GM18517 (cell line): Measurements from ENCODE around the gene VPS16.
A peak's percentile ranks its signal among the peaks of the same experiment; 100 is the strongest.

Experiments used
- ATAC-seq: cut with Tn5 transposase; IDR thresholded peaks from one replicate; pipeline ENCODE4 v1.9.1; 2021; ENCODE audit warnings: mild to moderate bottlenecking, moderate library complexity; ENCODE audit not compliant: unreplicated experiment

VPS16 gene

DNA sequence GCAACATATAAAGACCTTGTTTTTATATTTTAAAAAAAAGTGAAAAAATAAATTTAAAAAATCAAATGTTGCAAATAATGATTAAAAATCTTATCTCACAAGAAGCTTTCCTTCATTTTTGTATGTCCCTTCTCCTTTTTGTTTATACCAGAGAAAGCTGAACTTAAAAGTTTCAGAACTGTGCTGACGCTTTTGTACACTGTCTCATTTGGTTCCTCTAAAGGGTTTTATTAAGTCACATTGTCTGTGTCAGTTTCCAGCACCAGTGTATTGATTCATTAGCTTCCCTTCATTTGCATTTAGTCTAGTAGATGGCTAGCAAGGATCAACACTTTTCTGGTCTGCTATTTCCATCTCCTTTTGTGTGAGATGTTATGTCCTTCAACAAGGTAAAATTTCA is 6.8 kb upstream of the VPS16 start:
- no peak for ATAC-seq

DNA sequence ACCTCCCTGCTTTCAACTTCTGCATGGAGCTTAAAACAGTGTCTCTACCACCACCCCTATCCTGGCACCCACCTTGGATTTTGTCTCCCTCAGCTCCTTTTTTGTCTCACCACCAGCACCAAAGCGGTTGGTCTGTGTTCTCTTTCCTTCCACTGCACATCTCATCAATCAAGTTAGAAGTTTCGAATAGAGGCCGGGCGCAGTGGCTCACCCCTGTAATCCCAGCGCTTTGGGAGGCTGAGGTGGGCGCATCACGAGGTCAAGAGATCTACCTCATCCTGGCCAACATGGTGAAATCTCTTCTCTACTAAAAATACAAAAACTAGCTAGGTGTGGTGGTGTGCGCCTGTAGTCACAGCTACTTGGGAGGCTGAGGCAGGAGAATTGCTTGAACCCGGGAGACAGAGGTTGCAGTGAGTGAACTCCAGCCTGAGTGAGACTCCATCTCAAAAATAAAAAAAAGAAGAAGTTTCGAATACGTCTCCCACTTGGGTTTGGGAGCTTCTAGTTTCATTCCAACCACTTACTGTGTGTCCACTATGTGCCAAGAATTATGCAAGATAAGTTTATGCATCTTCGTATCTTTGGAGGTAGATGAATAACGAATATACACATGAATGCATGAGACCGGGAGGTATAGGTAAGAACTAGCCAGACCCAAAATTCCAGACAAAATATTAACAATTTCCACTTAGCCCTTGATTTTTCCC is 6.0 kb upstream of the VPS16 start:
- no peak for ATAC-seq

DNA sequence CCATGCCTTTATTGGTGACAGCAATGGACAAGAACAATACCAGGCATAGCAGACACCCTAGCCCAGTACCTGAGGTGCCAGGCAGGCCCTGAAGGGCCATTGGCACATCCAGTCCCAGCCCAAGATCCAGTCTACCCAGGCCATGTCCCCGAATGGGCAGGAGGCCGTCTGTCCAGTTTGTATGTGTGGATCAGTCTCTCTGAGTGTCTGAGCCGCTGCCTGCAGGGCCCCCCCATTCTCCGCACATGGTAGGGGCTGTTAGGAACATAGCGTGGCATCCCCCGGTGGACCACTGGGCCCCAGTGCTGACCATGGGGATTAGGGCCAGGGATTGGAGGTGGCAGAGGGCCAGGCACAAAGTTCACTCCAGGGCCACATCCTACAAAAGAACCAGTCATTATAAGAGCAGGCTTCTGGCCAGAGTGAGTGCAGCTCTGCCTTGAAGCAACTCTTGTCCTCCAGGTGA is 5.2 kb upstream of the VPS16 start:
- no peak for ATAC-seq

DNA sequence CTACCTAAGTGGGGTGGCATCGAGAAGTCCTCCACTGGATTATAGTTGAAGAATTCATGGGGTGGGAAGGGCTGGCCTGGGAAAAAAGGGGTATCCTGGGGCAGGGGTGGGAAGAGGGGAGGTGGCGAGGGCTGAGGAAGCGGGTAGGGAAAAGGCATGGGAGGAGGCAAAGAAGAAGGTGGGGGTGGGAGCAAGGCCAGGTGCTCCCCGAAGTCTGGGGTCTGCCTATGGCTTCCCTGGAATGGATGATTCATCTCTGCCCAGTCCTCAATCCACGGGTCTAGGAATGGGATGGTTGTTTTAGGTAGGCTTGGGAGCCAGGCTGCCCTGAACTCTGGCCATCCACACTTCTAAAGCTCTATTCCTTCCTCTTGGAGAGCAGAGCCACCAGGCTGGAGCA is 4.5 kb upstream of the VPS16 start:
- no peak for ATAC-seq

DNA sequence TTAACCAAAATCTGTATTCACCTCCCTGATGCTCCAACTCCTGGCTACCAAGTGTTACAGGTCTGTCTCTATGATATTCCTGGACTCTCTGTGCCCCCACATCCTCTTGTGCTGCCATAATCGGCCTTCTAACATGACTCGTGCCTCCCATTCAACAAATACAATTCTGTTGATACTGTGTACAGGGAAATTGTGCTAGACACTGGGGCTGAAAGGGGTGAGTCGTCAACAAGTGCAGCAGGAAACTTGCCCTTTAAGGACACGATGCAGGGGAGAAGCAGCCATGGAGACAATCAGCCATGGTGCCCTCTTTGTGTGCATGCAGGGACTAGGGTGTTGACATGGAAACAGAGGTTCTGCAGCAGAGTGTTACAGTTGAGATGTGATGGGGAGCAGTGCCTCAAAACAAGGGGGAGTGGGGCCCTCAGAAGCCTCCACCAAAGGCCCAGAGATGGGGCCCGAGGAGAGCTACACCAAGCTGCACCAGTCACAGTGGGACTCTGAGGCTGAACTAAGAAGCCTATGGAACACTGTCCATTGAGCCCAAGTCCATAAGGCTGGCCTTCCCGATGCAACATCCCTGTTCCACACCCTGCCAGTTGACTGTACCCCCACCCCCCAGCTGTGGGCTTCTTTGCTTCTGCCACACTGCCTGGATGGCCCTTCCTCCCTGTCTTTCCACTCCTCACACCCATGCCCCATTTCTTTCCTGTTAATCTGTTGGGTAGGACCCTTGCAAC is 3.2 kb upstream of the VPS16 start:
- ATAC-seq, result no peak

DNA sequence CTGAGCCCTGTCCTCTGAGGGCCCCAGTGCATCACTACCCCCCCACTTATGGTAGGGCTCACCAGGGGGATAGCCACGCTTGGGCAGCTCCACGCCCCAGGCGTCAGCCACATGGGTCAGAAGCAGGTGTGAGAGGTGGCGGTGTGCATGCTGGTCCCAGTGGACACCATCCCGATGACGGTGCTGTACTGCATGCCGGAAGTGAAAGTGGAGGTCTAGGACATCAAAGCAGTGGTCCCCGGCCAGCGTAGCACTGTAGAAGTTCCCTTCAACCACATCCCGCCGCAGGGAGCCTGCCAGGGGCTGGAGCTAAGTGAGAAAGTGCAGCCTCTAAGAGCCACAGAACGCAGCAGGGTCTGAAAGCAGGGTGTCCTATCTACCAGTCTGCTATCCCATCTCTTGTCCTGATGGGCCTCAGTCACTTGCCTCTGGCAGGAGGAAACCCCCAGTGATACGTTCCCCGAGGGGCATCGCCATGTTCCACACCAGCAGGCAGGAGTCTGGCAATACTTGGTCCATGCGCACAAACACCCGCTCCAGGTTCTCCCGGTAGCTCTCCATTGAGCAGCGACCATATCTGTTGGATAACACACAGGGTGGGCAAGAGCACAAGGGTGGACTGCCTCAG is 2.3 kb upstream of the VPS16 start:
- no peak for ATAC-seq

DNA sequence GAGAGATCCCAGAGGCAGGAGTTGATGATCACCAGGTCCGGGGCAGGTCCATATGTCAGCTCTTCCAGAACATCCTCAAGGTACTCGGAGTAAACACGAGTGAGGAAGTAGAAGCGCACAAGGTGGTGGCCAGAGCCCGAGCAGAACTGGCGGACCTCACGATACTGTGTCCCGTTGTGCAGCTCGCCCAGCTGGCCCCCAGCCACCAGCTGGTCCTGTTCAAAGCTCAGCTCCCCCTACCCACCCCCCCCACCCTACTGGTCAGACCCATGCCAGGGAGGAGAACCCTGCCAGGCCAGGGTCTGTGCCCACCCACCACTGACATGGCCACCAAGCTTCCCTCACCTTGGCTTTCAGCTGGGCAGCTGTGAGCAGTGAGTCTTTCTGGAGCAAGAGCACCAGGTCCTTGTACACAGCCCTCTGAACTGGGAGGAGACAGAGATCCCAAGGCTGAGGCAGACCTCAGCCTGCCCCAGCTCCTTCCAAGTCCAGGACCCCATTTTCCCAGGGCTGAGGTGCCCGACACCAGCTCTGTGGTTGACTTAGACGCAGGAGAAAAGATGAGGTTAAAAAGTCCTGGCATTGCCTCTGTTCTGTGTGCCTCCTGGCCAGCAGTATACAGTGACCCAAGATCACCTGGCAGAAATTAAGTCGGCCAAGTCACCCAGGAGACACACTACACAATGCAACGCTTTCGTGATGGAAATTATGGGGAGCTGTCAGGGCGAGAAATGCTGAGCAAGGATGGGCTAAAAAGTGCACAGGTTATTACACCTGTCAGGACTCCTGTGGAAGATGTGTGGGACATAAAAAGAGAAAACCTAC is 1.5 kb upstream of the VPS16 start:
- no peak for ATAC-seq

DNA sequence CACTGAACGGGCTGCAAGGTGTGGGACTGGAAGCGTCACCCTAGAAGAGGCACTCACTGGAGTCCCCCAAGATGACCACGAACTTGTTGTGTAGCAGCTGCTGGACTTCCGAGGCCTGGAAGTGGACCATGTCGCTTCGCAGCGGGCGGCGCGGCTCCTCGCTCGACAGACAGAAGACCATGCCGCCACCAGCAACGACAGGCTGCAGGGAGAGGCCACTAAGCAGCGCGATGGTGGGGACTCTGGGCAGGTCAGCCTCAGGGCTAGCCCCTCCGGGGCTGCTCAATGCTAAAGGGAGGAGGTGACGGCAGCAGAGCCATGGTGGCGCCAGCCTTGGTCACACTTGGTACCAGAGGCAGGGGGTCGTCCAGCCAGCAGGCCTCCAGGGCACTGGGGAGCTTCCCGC is 810 bp upstream of the VPS16 start:
- no peak for ATAC-seq

DNA sequence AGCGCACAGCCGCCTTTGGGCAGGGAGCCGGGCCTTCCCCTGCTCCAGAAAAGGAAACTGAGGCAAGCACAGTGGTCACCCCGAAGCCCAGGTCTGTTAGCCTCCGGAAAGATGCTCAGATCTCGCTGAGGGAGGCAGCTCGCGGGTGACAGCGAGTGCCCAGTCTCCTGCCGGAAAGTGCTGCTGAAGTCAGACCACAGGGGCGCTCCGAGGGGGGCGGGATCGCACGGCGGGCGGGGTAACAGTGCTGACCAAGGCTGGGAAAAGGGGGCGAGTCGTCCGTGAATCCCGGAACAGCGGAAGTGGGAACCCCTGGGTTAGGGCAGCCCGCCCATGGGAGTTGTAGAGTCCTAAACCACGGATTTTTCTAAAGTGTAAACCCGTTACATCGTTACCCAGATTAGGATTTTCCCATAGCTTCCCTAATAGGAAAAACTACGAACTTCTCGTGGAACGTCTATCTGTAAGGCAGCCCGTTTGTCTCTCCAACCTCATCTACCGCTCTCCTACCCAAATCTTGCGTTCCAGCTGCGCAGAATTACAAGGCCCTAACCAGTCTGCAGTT is 504 bp downstream of the VPS16 start:
- peak; percentile 27 for ATAC-seq

DNA sequence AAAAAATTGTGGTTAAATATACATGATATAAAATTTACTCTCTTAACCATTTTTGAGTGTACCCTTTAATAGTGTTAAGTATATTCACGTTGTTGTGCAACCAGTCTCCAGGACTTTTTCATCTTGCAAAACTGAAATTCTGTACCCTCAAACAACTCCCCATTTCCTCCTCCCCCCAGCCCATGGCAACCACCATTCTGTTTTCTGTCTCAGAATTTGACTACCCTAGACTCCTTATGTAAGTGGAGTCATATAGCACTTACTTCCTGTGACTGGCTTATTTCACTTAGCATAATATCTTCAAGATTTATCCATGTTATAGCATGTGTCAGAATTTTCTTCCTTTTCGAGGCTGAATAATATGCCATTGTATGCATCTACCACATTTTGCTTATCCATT is 5.1 kb downstream of the VPS16 start:
- ATAC-seq, result no peak

DNA sequence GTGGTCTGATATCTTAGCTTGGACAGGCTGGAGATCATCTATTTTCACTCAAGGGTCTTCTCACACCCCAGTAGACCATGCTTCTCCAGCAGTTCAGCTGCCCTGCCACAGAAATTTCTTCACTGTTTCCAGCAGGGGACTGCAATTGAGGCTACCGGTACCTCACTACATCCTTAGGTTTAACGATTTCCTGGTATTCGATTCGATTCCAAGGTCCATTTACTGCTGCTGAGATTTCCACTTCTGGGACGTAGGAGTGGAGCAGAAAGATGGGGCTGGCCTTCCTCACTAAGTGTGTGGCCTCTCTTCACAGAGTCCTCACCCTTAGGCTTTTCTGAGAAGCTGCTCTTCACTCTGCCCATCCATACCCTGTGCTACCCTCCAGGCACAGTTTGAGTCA is 6.2 kb downstream of the VPS16 start:
- no peak for ATAC-seq

DNA sequence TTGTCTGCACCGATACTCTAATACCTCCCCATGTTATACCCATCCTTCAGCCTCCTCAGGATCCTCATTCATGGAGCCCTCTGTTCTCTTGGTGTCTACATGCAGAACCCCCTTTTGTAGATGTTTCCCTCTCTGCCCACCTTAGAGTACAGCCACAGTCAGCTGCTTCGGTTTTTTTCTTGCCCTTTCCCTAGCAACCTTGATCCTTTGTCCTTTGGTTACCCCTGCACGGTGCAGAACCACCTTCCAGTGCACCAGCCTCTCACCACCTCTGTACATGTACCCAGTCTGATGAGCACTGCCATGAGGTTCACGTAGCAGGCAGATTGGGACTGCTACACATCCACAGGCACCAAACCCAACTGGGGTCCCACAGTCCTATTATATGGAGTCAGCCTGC is 7.3 kb downstream of the VPS16 start:
- no peak for ATAC-seq

DNA sequence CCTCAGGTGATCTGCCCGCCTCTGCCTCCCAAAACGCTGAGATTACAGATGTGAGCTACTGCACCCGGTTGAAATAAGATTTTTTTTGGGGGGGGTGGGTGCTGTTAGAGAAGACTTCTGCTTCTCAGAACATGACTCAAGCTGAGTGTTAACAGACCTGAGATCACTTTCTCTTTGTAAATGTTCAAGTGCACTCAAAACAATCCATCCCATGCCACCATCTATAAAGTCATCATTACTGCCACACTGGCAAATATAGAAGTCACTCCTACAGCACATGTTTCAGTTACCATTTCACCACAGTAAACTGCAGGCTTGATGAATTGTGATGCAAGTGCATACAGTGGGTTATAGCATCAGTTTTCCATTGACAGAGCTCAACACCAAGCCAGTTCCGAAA is 9.0 kb downstream of the VPS16 start:
- ATAC-seq, result no peak

DNA sequence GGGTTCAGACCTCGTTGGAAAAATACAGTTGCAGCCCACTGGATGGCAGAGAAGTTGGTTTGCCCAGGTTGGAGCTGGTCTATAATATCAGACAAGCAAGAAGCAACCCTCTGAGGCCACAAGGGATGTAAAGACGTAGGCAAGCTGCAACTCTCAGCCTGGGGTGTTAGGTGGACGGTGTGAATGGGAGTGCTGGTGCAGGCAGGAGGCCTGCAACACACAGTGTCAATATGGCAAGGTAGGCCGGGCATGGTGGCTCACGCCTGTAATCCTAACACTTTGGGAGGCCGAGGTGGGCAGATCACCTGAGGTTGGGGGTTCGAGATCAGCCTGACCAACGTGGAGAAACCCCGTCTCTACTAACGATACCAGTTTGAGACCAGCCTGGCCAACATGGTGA is 10.5 kb downstream of the VPS16 start:
- ATAC-seq, result no peak

DNA sequence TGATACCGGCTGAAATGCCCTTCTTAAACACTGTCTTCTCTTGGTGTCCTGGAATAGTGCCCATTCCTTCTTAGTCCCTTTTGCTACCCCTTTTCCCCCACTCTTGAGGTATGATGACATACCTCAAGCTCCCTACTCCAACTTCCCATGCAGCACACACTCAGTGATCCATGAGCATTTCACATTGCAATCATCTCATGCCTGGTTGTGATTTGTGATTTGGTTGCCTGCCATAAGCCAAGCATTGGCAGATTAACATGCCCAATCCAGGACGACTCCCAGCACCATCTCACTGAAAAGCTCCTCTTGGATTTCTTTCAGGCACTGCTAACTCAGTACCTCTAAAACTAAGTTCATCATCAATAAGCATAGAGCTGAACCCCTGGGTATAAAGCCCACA is 18.0 kb downstream of the VPS16 start:
- no peak for ATAC-seq

DNA sequence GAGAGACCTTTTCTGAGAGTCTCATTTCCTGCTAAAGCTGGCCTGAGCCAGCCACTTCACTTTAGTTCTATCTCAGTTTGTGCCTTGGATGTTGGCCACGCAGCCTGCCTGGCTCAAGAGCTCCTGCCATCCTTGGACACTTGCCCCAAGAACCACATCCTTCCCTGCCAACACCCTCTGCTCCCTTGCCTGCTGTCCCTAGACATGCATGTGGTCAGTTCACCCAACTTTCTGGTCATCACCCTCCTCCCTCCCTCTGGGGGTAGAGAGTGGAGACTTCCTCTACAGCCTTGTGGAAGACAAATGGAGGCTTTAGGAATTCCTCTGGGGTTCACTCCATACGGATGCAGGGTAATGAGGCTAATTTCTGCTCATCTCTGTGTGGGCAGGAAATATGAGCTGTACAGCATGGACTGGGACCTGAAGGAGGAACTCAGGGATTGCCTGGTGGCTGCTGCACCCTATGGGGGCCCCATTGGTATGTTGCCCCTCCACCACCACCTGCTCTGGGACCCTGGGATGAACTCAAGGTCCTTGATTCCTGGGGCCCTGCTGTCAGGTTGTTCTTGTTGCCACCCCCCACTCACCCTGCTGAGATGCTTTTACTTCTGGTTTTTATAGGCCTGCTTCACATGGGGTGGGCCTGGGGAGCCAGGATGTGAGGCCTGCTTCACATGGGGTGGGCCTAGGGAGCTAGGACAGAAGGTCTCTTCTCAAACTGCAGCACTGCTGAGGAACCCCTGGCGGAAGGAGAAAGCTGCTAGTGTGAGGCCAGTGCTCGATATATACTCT is 19.0 kb downstream of the VPS16 start:
- ATAC-seq, result no peak

DNA sequence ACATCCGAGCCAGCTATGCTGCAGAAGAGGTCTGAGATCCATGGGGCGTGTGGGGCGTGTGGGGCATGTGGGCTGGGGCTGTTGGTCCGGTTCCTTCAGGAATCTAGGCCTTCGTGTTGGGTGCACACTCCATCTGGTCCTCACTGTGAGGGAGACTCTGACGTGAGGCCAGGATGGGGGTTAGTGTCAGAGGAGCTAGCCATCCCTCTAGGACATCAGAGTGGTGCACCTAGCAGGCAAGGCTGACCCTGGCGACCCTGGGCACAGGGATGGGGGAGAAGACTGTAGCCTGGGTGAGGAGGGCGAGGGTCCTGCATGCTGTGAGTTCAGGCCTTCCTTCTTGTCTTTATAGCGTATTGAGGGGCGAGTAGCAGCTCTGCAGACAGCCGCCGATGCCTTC is 24.1 kb downstream of the VPS16 start:
- ATAC-seq, result no peak

DNA sequence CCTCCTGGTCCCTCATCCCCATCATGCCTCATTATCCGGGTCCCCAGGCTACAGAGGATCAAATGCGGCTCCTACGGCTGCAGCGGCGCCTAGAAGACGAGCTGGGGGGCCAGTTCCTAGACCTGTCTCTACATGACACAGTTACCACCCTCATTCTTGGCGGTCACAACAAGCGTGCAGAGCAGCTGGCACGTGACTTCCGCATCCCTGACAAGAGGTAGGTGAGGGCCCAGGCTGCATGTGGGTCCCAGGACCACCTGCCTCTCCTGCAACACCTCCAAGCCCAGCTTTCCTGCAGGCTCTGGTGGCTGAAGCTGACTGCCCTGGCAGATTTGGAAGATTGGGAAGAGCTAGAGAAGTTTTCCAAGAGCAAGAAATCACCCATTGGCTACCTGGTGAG is 24.6 kb downstream of the VPS16 start:
- ATAC-seq, result no peak

DNA sequence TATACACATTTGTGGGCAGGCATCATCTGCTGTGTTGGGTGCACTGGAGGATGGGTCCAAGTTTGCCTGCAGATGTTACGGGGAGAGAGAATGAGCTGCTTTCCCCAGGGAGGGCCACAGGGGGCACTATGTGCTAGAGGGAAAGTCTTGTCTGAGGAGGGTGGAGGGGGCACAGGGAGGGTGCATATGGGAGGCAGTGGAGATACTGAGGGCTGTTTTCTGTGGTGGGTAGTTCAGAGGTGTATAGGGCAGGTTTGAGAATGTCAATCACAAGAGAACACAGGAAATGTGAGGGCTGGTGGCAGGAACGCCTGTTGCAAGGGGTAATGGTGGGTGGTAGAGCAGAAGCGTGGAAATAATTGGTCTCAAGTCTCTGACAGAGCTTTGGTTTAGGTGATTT is 25.1 kb downstream of the VPS16 start:
- no peak for ATAC-seq

DNA sequence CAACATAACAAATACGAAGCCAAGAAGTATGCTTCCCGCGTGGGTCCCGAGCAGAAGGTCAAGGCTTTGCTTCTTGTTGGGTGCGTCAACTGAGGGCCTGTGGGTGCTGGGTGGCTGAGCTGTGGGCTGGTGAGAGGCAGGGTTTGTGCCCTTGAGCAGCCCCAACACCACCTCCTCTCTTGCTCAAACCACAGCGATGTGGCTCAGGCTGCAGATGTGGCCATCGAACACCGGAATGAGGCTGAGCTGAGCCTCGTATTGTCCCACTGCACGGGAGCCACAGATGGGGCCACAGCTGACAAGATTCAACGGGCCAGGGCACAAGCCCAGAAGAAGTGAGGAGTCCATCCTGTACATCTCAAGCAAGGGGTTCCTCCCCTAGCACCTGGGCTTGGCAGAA is 25.7 kb downstream of the VPS16 start:
- no peak for ATAC-seq
